SK-N-SH treated with all-trans-retinoic acid at 6 μM for 48 hours (cell line): ENCODE measurements around the gene DIPK1A.

ENCODE experiments used
- ATAC-seq: fragments of 200-7000 bp; cut with Tn5 transposase; 3 replicates; pipeline ENCODE4 v1.9.1; 2020; ENCODE audit warnings: mild to moderate bottlenecking, moderate library complexity
- CREB5 ChIP-seq: fragments of 250-450 bp; sonication (Bioruptor Pico); IDR thresholded peaks from 2 replicates; pipeline ENCODE4 v1.5.1; 2020; ENCODE audit warnings: low read depth, mild to moderate bottlenecking, moderate library complexity
- ESRRG ChIP-seq: fragments of 250-450 bp; sonication (Bioruptor Pico); IDR thresholded peaks from 2 replicates; pipeline ENCODE4 v1.6.1; 2021; ENCODE audit warnings: mild to moderate bottlenecking
- GLIS3 ChIP-seq: fragments of 250-450 bp; sonication (Bioruptor Pico); IDR thresholded peaks from 2 replicates; pipeline ENCODE4 v1.5.0; 2020; ENCODE audit warnings: mild to moderate bottlenecking, moderate library complexity
- ISL1 ChIP-seq: fragments of 250-450 bp; sonication (Bioruptor Pico); IDR thresholded peaks from 2 replicates; pipeline ENCODE4 v2.1.2; 2022; ENCODE audit warnings: mild to moderate bottlenecking, moderate library complexity
- OSR1 ChIP-seq: fragments of 250-450 bp; sonication (Bioruptor Pico); IDR thresholded peaks from 2 replicates; pipeline ENCODE4 v1.8.0; 2022; ENCODE audit warnings: moderate library complexity, mild to moderate bottlenecking, inconsistent platforms
- PATZ1 ChIP-seq: fragments of 250-450 bp; sonication (Bioruptor Pico); IDR thresholded peaks from 2 replicates; pipeline ENCODE4 v1.8.0; 2020; ENCODE audit warnings: mild to moderate bottlenecking, moderate library complexity, borderline replicate concordance
- POU6F1 ChIP-seq: fragments of 250-450 bp; sonication (Bioruptor Pico); IDR thresholded peaks from 2 replicates; pipeline ENCODE4 v1.8.0; 2021; ENCODE audit warnings: low read depth, mild to moderate bottlenecking, moderate library complexity, borderline replicate concordance
- PPARA ChIP-seq: fragments of 250-450 bp; sonication (Bioruptor Pico); IDR thresholded peaks from 2 replicates; pipeline ENCODE4 v1.5.0; 2020; ENCODE audit warnings: mild to moderate bottlenecking, borderline replicate concordance
- SNAI2 ChIP-seq: fragments of 250-450 bp; sonication (Bioruptor Pico); IDR thresholded peaks from 2 replicates; pipeline ENCODE4 v1.5.0; 2020; ENCODE audit warnings: mild to moderate bottlenecking, moderate library complexity
- TCF4 ChIP-seq: fragments of 250-450 bp; sonication (Bioruptor Pico); IDR thresholded peaks from 2 replicates; pipeline ENCODE4 v1.8.0; 2021; ENCODE audit warnings: mild to moderate bottlenecking, moderate library complexity, borderline replicate concordance
- ZC3H10 ChIP-seq: fragments of 250-450 bp; sonication (Bioruptor Pico); IDR thresholded peaks from 2 replicates; pipeline ENCODE4 v1.5.1; 2021; ENCODE audit warnings: mild to moderate bottlenecking, moderate library complexity
- ZFP3 ChIP-seq: fragments of 250-450 bp; sonication (Bioruptor Pico); IDR thresholded peaks from 2 replicates; pipeline ENCODE4 v1.5.0; 2020; ENCODE audit warnings: mild to moderate bottlenecking, moderate library complexity
- ZFP30 ChIP-seq: fragments of 450-650 bp; formaldehyde crosslinking; IDR thresholded peaks from 2 replicates; pipeline ENCODE4 v1.5.0; 2022; ENCODE audit warnings: mild to moderate bottlenecking, moderate library complexity
- ZNF565 ChIP-seq: fragments of 450-650 bp; formaldehyde crosslinking; conservative IDR thresholded peaks from 2 replicates; pipeline ENCODE4 v1.5.0; 2020; ENCODE audit warnings: low read depth, mild to moderate bottlenecking, moderate library complexity
- ZNF70 ChIP-seq: fragments of 450-650 bp; formaldehyde crosslinking; IDR thresholded peaks from 2 replicates; pipeline ENCODE4 v1.5.0; 2020; ENCODE audit warnings: mild to moderate bottlenecking, moderate library complexity
- TF ChIP-seq, protein P1 (sequence below): fragments of 250-450 bp; sonication (Bioruptor Pico); IDR thresholded peaks from 2 replicates; pipeline ENCODE4 v1.5.0; 2020; ENCODE audit warnings: mild to moderate bottlenecking, moderate library complexity
- TF ChIP-seq, protein P2 (sequence below): fragments of 250-450 bp; sonication (Bioruptor Pico); IDR thresholded peaks from 2 replicates; pipeline ENCODE4 v1.5.1; 2021; ENCODE audit warnings: mild to moderate bottlenecking, moderate library complexity

Gene DIPK1A

GRCh38 chr1:92831368-92831761 lies 129.9 kb downstream of the DIPK1A start (continued):
- TF ChIP-seq, protein P1, sequence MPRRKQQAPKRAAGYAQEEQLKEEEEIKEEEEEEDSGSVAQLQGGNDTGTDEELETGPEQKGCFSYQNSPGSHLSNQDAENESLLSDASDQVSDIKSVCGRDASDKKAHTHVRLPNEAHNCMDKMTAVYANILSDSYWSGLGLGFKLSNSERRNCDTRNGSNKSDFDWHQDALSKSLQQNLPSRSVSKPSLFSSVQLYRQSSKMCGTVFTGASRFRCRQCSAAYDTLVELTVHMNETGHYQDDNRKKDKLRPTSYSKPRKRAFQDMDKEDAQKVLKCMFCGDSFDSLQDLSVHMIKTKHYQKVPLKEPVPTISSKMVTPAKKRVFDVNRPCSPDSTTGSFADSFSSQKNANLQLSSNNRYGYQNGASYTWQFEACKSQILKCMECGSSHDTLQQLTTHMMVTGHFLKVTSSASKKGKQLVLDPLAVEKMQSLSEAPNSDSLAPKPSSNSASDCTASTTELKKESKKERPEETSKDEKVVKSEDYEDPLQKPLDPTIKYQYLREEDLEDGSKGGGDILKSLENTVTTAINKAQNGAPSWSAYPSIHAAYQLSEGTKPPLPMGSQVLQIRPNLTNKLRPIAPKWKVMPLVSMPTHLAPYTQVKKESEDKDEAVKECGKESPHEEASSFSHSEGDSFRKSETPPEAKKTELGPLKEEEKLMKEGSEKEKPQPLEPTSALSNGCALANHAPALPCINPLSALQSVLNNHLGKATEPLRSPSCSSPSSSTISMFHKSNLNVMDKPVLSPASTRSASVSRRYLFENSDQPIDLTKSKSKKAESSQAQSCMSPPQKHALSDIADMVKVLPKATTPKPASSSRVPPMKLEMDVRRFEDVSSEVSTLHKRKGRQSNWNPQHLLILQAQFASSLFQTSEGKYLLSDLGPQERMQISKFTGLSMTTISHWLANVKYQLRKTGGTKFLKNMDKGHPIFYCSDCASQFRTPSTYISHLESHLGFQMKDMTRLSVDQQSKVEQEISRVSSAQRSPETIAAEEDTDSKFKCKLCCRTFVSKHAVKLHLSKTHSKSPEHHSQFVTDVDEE, result no peak
- TF ChIP-seq SNAI2, result no peak
- TF ChIP-seq ZNF70 (CRISPR knock-in tag), result no peak
- no peak for TF ChIP-seq ZNF565 (CRISPR knock-in tag)
- TF ChIP-seq ISL1 (CRISPR knock-in tag), result no peak
- TF ChIP-seq, protein P2, sequence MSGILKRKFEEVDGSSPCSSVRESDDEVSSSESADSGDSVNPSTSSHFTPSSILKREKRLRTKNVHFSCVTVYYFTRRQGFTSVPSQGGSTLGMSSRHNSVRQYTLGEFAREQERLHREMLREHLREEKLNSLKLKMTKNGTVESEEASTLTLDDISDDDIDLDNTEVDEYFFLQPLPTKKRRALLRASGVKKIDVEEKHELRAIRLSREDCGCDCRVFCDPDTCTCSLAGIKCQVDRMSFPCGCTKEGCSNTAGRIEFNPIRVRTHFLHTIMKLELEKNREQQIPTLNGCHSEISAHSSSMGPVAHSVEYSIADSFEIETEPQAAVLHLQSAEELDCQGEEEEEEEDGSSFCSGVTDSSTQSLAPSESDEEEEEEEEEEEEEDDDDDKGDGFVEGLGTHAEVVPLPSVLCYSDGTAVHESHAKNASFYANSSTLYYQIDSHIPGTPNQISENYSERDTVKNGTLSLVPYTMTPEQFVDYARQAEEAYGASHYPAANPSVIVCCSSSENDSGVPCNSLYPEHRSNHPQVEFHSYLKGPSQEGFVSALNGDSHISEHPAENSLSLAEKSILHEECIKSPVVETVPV (CRISPR knock-in tag), result no peak
- no peak for TF ChIP-seq ZC3H10 (CRISPR knock-in tag)
- TF ChIP-seq ZFP30 (CRISPR knock-in tag), result no peak
- TF ChIP-seq CREB5 (CRISPR knock-in tag), result no peak
- no peak for TF ChIP-seq PPARA (CRISPR knock-in tag)
- TF ChIP-seq TCF4 (CRISPR knock-in tag), result no peak
- TF ChIP-seq, all 23 proteins: peak for 0

GRCh38 chr1:92826792-92827191 lies 134.5 kb downstream of the DIPK1A start:
- no peak for ATAC-seq
- TF ChIP-seq ZFP30 (CRISPR knock-in tag) (no peak), POU6F1 (no peak), ZNF70 (CRISPR knock-in tag) (no peak), ZC3H10 (CRISPR knock-in tag) (no peak), TCF4 (CRISPR knock-in tag) (no peak), PATZ1 (CRISPR knock-in tag) (no peak), ESRRG (CRISPR knock-in tag) (no peak), ISL1 (CRISPR knock-in tag) (no peak), ZFP3 (CRISPR knock-in tag) (no peak), CREB5 (CRISPR knock-in tag) (no peak), OSR1 (CRISPR knock-in tag) (no peak), GLIS3 (no peak), SNAI2 (no peak), ZNF565 (CRISPR knock-in tag) (no peak), PPARA (CRISPR knock-in tag) (no peak)
- TF ChIP-seq, protein P1, result no peak
- TF ChIP-seq, protein P2 (CRISPR knock-in tag), result no peak
